ENCODE data around the gene TBL3.

The TBL3 gene

GRCh38 chr16:2028620-2029220 lies 56.9 kb downstream of the TBL3 start:
- TF ChIP-seq, protein P1, sequence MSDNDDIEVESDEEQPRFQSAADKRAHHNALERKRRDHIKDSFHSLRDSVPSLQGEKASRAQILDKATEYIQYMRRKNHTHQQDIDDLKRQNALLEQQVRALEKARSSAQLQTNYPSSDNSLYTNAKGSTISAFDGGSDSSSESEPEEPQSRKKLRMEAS (IDR thresholded peaks at IDR 0.05) = no peak
- no peak for TF ChIP-seq ZBTB7A (IDR thresholded peaks at IDR 0.05; ENCODE audit: low read depth)
- TF ChIP-seq REST (IDR thresholded peaks at IDR 0.05; ENCODE audit: low read depth) = no peak
- no peak for TF ChIP-seq FOXM1 (IDR thresholded peaks at IDR 0.05; ENCODE audit: borderline replicate concordance, low read depth)
- peak; percentile 68 for TF ChIP-seq TCF12 (IDR thresholded peaks at IDR 0.05; ENCODE audit: low read depth)
- TF ChIP-seq, protein P2, sequence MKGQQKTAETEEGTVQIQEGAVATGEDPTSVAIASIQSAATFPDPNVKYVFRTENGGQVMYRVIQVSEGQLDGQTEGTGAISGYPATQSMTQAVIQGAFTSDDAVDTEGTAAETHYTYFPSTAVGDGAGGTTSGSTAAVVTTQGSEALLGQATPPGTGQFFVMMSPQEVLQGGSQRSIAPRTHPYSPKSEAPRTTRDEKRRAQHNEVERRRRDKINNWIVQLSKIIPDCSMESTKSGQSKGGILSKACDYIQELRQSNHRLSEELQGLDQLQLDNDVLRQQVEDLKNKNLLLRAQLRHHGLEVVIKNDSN (IDR thresholded peaks at IDR 0.05) = no peak

- TF ChIP-seq, protein P1 (IDR thresholded peaks at IDR 0.05) = peak; percentile 63
- TF ChIP-seq EGR1 (IDR thresholded peaks at IDR 0.05) (peak; percentile 85), TEAD4 (IDR thresholded peaks at IDR 0.05) (peak; percentile 57), EP300 (IDR thresholded peaks at IDR 0.05; ENCODE audit: borderline replicate concordance) (no peak; the same call in 1 of the 2 replicates), TAF1 (IDR thresholded peaks at IDR 0.05; ENCODE audit: low read depth) (0 out of 2 replicates have a peak, but pooled peaks have one; percentile 23), FOXM1 (IDR thresholded peaks at IDR 0.05; ENCODE audit: borderline replicate concordance, low read depth) (no peak), CREB1 (IDR thresholded peaks at IDR 0.05; ENCODE audit: low read depth) (no peak), RAD21 (IDR thresholded peaks at IDR 0.05; ENCODE audit: low read depth) (no peak; the same call in 1 of the 2 replicates), CEBPB (IDR thresholded peaks at IDR 0.05) (no peak)
- TF ChIP-seq, protein P2 (IDR thresholded peaks at IDR 0.05) = no peak
These were observed 57.5 kb downstream of the TBL3 start for GRCh38 chr16:2029350-2029749.

- TF ChIP-seq EGR1 (IDR thresholded peaks at IDR 0.05) (no peak), CEBPB (IDR thresholded peaks at IDR 0.05) (no peak), TEAD4 (IDR thresholded peaks at IDR 0.05) (peak; percentile 4; the same call in 1 of the 2 replicates), TAF1 (IDR thresholded peaks at IDR 0.05; ENCODE audit: low read depth) (no peak), TCF12 (IDR thresholded peaks at IDR 0.05; ENCODE audit: low read depth) (peak; percentile 48), RAD21 (IDR thresholded peaks at IDR 0.05; ENCODE audit: low read depth) (no peak), EP300 (IDR thresholded peaks at IDR 0.05; ENCODE audit: borderline replicate concordance) (peak; percentile 42; the same call in 1 of the 2 replicates), NFIC (IDR thresholded peaks at IDR 0.05) (no peak), CREB1 (IDR thresholded peaks at IDR 0.05; ENCODE audit: low read depth) (no peak), REST (IDR thresholded peaks at IDR 0.05; ENCODE audit: low read depth) (no peak), YY1 (IDR thresholded peaks at IDR 0.05; ENCODE audit: low read depth) (no peak), ZBTB7A (IDR thresholded peaks at IDR 0.05; ENCODE audit: low read depth) (peak; percentile 50; the same call in 1 of the 2 replicates), FOXM1 (IDR thresholded peaks at IDR 0.05; ENCODE audit: borderline replicate concordance, low read depth) (no peak)
- TF ChIP-seq, protein P2 (IDR thresholded peaks at IDR 0.05) = no peak
- TF ChIP-seq, protein P1 (IDR thresholded peaks at IDR 0.05) = peak; percentile 48
These were observed 58.2 kb downstream of the TBL3 start for GRCh38 chr16:2030036-2030435.

- TF ChIP-seq REST (IDR thresholded peaks at IDR 0.05; ENCODE audit: low read depth) (no peak), RAD21 (IDR thresholded peaks at IDR 0.05; ENCODE audit: low read depth) (no peak), ZBTB7A (IDR thresholded peaks at IDR 0.05; ENCODE audit: low read depth) (peak; percentile 81), CREB1 (IDR thresholded peaks at IDR 0.05; ENCODE audit: low read depth) (no peak), TCF12 (IDR thresholded peaks at IDR 0.05; ENCODE audit: low read depth) (peak; percentile 92), NFIC (IDR thresholded peaks at IDR 0.05) (peak; percentile 97), EGR1 (IDR thresholded peaks at IDR 0.05) (no peak), TAF1 (IDR thresholded peaks at IDR 0.05; ENCODE audit: low read depth) (no peak), EP300 (IDR thresholded peaks at IDR 0.05; ENCODE audit: borderline replicate concordance) (peak; percentile 79), FOXM1 (IDR thresholded peaks at IDR 0.05; ENCODE audit: borderline replicate concordance, low read depth) (peak; percentile 46; the same call in 1 of the 2 replicates), YY1 (IDR thresholded peaks at IDR 0.05; ENCODE audit: low read depth) (peak; percentile 45; the same call in 1 of the 2 replicates), CEBPB (IDR thresholded peaks at IDR 0.05) (no peak), TEAD4 (IDR thresholded peaks at IDR 0.05) (peak; percentile 64)
- TF ChIP-seq, protein P1 (IDR thresholded peaks at IDR 0.05) = peak; percentile 49; the same call in 1 of the 2 replicates
- TF ChIP-seq, protein P2 (IDR thresholded peaks at IDR 0.05) = peak; percentile 10; the same call in 1 of the 2 replicates
These were observed 59.3 kb downstream of the TBL3 start for GRCh38 chr16:2031081-2031577.
